ENCODE results near the gene CWC25. TPM values are rescaled to one million over a fixed set of nuclear protein-coding genes. Genes with fewer than 3 reads are reported as not detected.
A peak's percentile ranks its signal among the peaks of the same experiment; 100 is the strongest.

CWC25 gene
- total and polyA plus RNA-seq, 2 of the 13 experiments (the other 11 are each of a cell fraction or from before 2014, with no cell fraction given): 15.6 to 22.7 TPM

DNA sequence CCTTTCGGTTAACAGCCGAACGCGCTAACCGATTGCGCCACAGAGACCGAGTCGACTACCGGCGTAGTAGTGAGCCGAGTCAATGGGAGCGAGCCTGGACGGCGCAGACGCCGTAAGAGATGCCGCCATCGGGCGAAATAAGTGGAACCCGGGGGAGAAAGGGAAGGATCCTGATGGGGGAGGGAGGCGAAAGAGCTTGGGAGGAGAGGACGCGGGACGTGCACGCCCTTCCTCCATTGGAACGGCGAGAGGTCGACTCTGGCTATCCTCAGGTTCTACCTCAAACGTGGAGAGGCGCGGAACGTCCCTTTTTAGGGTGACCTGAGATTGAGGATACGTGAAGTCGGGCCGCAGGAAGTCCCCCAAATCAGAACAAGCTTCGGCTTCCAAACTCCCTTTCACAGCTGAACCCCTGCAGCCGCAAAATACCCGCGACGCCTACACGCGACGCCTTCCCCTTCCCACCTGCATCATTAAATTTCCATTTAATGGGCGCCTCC, 73.3 kb downstream of the CWC25 start (continued):
- TF ChIP-seq, protein P1, sequence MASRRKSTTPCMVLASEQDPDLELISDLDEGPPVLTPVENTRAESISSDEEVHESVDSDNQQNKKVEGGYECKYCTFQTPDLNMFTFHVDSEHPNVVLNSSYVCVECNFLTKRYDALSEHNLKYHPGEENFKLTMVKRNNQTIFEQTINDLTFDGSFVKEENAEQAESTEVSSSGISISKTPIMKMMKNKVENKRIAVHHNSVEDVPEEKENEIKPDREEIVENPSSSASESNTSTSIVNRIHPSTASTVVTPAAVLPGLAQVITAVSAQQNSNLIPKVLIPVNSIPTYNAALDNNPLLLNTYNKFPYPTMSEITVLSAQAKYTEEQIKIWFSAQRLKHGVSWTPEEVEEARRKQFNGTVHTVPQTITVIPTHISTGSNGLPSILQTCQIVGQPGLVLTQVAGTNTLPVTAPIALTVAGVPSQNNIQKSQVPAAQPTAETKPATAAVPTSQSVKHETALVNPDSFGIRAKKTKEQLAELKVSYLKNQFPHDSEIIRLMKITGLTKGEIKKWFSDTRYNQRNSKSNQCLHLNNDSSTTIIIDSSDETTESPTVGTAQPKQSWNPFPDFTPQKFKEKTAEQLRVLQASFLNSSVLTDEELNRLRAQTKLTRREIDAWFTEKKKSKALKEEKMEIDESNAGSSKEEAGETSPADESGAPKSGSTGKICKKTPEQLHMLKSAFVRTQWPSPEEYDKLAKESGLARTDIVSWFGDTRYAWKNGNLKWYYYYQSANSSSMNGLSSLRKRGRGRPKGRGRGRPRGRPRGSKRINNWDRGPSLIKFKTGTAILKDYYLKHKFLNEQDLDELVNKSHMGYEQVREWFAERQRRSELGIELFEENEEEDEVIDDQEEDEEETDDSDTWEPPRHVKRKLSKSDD (CRISPR knock-in tag; IDR thresholded peaks at IDR 0.05; ENCODE audit: low read depth): 0 out of 2 replicates have a peak, but pooled peaks have one; percentile 58
- TF ChIP-seq TGIF2 (CRISPR knock-in tag; IDR thresholded peaks at IDR 0.05): peak; percentile 81
- TF ChIP-seq STAT6 (CRISPR knock-in tag; IDR thresholded peaks at IDR 0.05; ENCODE audit: borderline replicate concordance): peak; percentile 40; the same call in 1 of the 2 replicates
- 0 out of 2 replicates have a peak, but pooled peaks have one; percentile 35 for TF ChIP-seq ZNF354B (CRISPR knock-in tag; IDR thresholded peaks at IDR 0.05)
- no peak for TF ChIP-seq FOXA1 (IDR thresholded peaks at IDR 0.05)
- TF ChIP-seq FOXA1 (CRISPR knock-in tag; IDR thresholded peaks at IDR 0.05): no peak
- TF ChIP-seq, protein P2, sequence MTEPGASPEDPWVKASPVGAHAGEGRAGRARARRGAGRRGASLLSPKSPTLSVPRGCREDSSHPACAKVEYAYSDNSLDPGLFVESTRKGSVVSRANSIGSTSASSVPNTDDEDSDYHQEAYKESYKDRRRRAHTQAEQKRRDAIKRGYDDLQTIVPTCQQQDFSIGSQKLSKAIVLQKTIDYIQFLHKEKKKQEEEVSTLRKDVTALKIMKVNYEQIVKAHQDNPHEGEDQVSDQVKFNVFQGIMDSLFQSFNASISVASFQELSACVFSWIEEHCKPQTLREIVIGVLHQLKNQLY (CRISPR knock-in tag; IDR thresholded peaks at IDR 0.05): peak; percentile 57
- TF ChIP-seq HNF4A (CRISPR knock-in tag; IDR thresholded peaks at IDR 0.05): no peak
- TF ChIP-seq HNRNPK (IDR thresholded peaks at IDR 0.05; ENCODE audit: low read depth, low read length, poor library complexity, severe bottlenecking): no peak
- peak; percentile 72; the same call in 1 of the 2 replicates for TF ChIP-seq KMT2B (CRISPR knock-in tag; IDR thresholded peaks at IDR 0.05)
- peak; percentile 71 for TF ChIP-seq ZKSCAN1 (IDR thresholded peaks at IDR 0.05; ENCODE audit: low read length)
- TF ChIP-seq SNAPC5 (CRISPR knock-in tag; IDR thresholded peaks at IDR 0.05; ENCODE audit: borderline replicate concordance): peak; percentile 49; the same call in 1 of the 2 replicates
- TF ChIP-seq ZMYM4 (CRISPR knock-in tag; IDR thresholded peaks at IDR 0.05): peak; percentile 37; the same call in 1 of the 2 replicates
- no peak for TF ChIP-seq SNAPC4 (CRISPR knock-in tag; IDR thresholded peaks at IDR 0.05)
- 0 out of 2 replicates have a peak, but pooled peaks have one; percentile 54 for TF ChIP-seq HOXA9 (CRISPR knock-in tag; IDR thresholded peaks at IDR 0.05; ENCODE audit: borderline replicate concordance)
- TF ChIP-seq HOXA3 (CRISPR knock-in tag; IDR thresholded peaks at IDR 0.05): peak; percentile 80
- TF ChIP-seq CTCF (CRISPR knock-in tag; IDR thresholded peaks at IDR 0.05): peak; percentile 29

All from HepG2 (cell line).